Transverse colon (tissue), 4 donors: ENCODE data around the gene ITPR2. TPM values are rescaled to one million over a fixed set of nuclear protein-coding genes. Genes with fewer than 3 reads are reported as not detected.
A peak's percentile ranks its signal among the peaks of the same experiment; 100 is the strongest.
"Not testable (repeated sequence)": the region's sequence is repeated elsewhere in the genome, so short reads cannot be mapped to it uniquely, and the experiment has no call there.

Experiments used
- DNase-seq: peaks from one replicate; pipeline ENCODE4 v3.0.0-alpha.2; 2019
- H3K27ac ChIP-seq, 4 donors: fragments of 200-600 bp; sonication (generic); 2 replicates each; pipeline ENCODE4 v1.5.1; 2016 to 2018; ENCODE audit warnings: inconsistent platforms in 4 of 4
- H3K27me3 ChIP-seq: fragments of 200-600 bp; sonication (generic); 2 replicates; pipeline ENCODE4 v1.5.1; 2017; ENCODE audit warnings: inconsistent platforms
- H3K36me3 ChIP-seq, 4 donors: fragments of 200-600 bp; sonication (generic); 2 replicates each; pipeline ENCODE4 v1.5.1; 2017 to 2019; ENCODE audit warnings: inconsistent platforms in 4 of 4
- H3K4me1 ChIP-seq, 4 donors: fragments of 200-600 bp; sonication (generic); 2 replicates each; pipeline ENCODE4 v1.5.1; 2017 to 2020; ENCODE audit warnings: inconsistent platforms in 4 of 4
- H3K4me3 ChIP-seq, 4 donors: fragments of 200-600 bp; sonication (generic); 1 replicate in 1 of 4; 2 replicates in 3 of 4; pipeline versions ENCODE4 v1.5.1 to v1.6.1; 2017 to 2019; ENCODE audit warnings: inconsistent platforms in 4 of 4
- H3K9me3 ChIP-seq, 2 donors: fragments of 200-600 bp; sonication (generic); 2 replicates each; pipeline ENCODE4 v1.5.1; 2017 to 2019; ENCODE audit warnings: inconsistent platforms in 2 of 2
- CTCF ChIP-seq, 5 experiments: fragments of 200-600 bp in 3 of 5; fragments of 450-650 bp in 2 of 5; sonication (generic) in 3 of 5; IDR thresholded peaks; 1 replicate in 2 of 5; 2 replicates in 3 of 5; pipeline ENCODE4 v1.5.1; 2016 to 2017; ENCODE audit warnings: antibody characterized with exemption in 5 of 5, inconsistent platforms in 3 of 5, mild to moderate bottlenecking in 2 of 5, moderate library complexity in 1 of 5
- EP300 ChIP-seq: sonication (generic); formaldehyde crosslinking; IDR thresholded peaks from one replicate; pipeline ENCODE4 v1.6.1; 2017; ENCODE audit warnings: antibody characterized with exemption, low read depth
- POLR2A ChIP-seq: fragments of 450-650 bp; IDR thresholded peaks from one replicate; pipeline ENCODE4 v1.6.1; 2016; ENCODE audit warnings: antibody characterized with exemption, mild to moderate bottlenecking, moderate library complexity
- POLR2AphosphoS5 ChIP-seq, 3 donors: sonication (generic); formaldehyde crosslinking; IDR thresholded peaks; one replicate each; pipeline ENCODE4 v1.6.1; 2016; ENCODE audit warnings: antibody characterized with exemption in 3 of 3
- WGBS, 2 donors: methylation state at CpG; one replicate each; pipeline ENCODE4 v1.1.5; 2018; ENCODE audit warnings: low coverage in 1 of 2; 5-methylcytosine and 5-hydroxymethylcytosine counted together
- in situ Hi-C, 4 donors: fragments of 200-750 bp; cut with MboI; loops; one replicate each; pipeline versions ENCODE4 v1.15.0 to v1.15.1; 2017; ENCODE audit warnings: low sequenced_read_pairs in 3 of 4, low pct_ligation_motif_present in 1 of 4, low pct_unique_long_range_greater_than_20kb in 1 of 4
- intact Hi-C: fragments of 100-400 bp; cut with DNase I; formaldehyde crosslinking; loops from one replicate; pipeline ENCODE4 v1.15.1; 2023; ENCODE audit warnings: low total_unique reads
- total RNA-seq, 4 donors: library from RNA; depleted of rRNA; stranded (reverse); fragments of >200 nt; gene quantifications; one replicate each; pipeline ENCODE4 v1.1.0, GENCODE V29; 2016

The ITPR2 gene
- total RNA-seq, 4 donors from 2014 or later: 29.8 to 60.5 (median 41.2) TPM

- in situ Hi-C loops (no loop called here), intact Hi-C loops (no loop called here)
- H3K27me3 ChIP-seq: no peaks in the 10 kb centered on the region
- H3K4me1 ChIP-seq: peaks cover 0 to 9% (median 0%) of the 10 kb centered on the region in 4 donors
- H3K9me3 ChIP-seq: no peaks in the 10 kb centered on the region
- no peaks in the 10 kb centered on the region for H3K36me3 ChIP-seq
- H3K27ac ChIP-seq: no peak overlapping the region
- WGBS, 2 donors: 64 to 76% methylated on average over 1 of the region's 1 CpG
- no peak overlapping the region for H3K4me3 ChIP-seq
- TF ChIP-seq CTCF (IDR thresholded peaks at IDR 0.05) (no peak), POLR2A (no peak), EP300 (no peak), POLR2AphosphoS5 (IDR thresholded peaks at IDR 0.05) (no peak)
- DNase-seq: no peak
Observed at GRCh38 chr12:26435069-26435404, 398.0 kb downstream of the ITPR2 start.

- in situ Hi-C loops: no loop called here
- Histone ChIP-seq H3K4me3 (no peak overlapping the region), H3K9me3 (no peaks in the 10 kb centered on the region), H3K4me1 (peaks cover 0 to 9% (median 0%) of the 10 kb centered on the region in 4 donors), H3K36me3 (no peaks in the 10 kb centered on the region), H3K27me3 (no peaks in the 10 kb centered on the region), H3K27ac (no peak overlapping the region)
- peak; percentile 10 for DNase-seq
- TF ChIP-seq EP300 (no peak), CTCF (IDR thresholded peaks at IDR 0.05) (peak; percentile 59 to 90 (median 68)), POLR2A (no peak)
- intact Hi-C loops: no loop called here
- WGBS, 2 donors: 64 to 66% methylated on average over 4 of the region's 4 CpGs
Observed at GRCh38 chr12:26434299-26435068, 398.5 kb downstream of the ITPR2 start.

- H3K27me3 ChIP-seq, H3K4me3 ChIP-seq, DNase-seq, in situ Hi-C loops, intact Hi-C loops, H3K9me3 ChIP-seq, H3K4me1 ChIP-seq, H3K27ac ChIP-seq, H3K36me3 ChIP-seq: not testable (repeated sequence)
- WGBS, 2 donors: 82 to 83% methylated on average over 1 of the region's 1 CpG
Observed at GRCh38 chr12:26433701-26434100, 399.3 kb downstream of the ITPR2 start.

DNA sequence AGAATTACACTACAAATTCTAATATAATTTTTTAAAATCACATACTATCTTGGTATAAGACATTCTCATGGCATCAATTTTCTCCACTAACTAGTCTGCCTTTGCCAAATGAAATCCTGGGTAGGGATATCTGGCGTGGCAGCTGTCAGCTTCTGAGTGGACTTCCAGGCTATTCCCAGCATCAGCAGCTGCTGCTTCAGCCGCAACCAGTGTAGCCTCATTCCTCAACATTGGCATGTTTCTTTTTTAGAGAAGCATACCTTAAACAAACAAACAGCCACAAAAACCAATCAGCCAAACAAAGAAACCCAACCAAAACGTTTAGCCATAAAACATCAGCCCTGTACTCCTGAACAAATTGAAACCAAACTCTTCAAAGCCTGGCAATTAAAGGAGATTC lies 401.8 kb downstream of the ITPR2 start:
- TF ChIP-seq CTCF (IDR thresholded peaks at IDR 0.05) (no peak), EP300 (no peak), POLR2A (no peak), POLR2AphosphoS5 (IDR thresholded peaks at IDR 0.05) (no peak)
- in situ Hi-C loops: no loop called here
- Histone ChIP-seq H3K36me3 (no peaks in the 10 kb centered on the region), H3K27me3 (no peaks in the 10 kb centered on the region), H3K4me1 (peaks cover 0 to 9% (median 0%) of the 10 kb centered on the region in 4 donors), H3K9me3 (no peaks in the 10 kb centered on the region), H3K4me3 (no peak overlapping the region), H3K27ac (no peak overlapping the region)
- intact Hi-C loops: no loop called here
- 16 to 28% methylated on average over 2 to 3 of the region's 3 CpGs for WGBS, 2 donors
- DNase-seq: no peak

GRCh38 chr12:26430596-26430995 lies 402.4 kb downstream of the ITPR2 start:
- H3K4me3 ChIP-seq, H3K27ac ChIP-seq, H3K27me3 ChIP-seq, H3K9me3 ChIP-seq, H3K36me3 ChIP-seq, in situ Hi-C loops, intact Hi-C loops, H3K4me1 ChIP-seq, DNase-seq: not testable (repeated sequence)
